ENCODE measurements around the gene OSBP2.

DNA sequence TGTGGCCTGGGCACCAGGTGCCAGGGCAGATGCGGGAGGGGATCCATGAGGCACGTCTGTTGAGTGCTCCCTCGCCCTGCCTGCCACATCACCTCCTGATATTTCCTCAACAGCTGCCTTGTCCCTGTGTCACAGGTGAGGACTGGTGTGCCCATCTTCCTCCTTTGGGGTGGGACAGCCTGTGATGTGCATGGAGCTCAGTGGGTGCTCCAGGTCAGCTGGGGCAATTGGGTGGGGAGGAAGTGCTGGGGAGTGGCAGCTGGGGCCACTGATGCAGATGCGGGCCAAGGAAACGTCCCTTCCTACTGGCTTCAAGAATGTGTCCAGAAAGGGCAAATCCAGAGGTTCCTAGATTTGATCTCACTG is 190.3 kb downstream of the OSBP2 start:
- TF ChIP-seq, protein P1, sequence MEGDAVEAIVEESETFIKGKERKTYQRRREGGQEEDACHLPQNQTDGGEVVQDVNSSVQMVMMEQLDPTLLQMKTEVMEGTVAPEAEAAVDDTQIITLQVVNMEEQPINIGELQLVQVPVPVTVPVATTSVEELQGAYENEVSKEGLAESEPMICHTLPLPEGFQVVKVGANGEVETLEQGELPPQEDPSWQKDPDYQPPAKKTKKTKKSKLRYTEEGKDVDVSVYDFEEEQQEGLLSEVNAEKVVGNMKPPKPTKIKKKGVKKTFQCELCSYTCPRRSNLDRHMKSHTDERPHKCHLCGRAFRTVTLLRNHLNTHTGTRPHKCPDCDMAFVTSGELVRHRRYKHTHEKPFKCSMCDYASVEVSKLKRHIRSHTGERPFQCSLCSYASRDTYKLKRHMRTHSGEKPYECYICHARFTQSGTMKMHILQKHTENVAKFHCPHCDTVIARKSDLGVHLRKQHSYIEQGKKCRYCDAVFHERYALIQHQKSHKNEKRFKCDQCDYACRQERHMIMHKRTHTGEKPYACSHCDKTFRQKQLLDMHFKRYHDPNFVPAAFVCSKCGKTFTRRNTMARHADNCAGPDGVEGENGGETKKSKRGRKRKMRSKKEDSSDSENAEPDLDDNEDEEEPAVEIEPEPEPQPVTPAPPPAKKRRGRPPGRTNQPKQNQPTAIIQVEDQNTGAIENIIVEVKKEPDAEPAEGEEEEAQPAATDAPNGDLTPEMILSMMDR (conservative IDR thresholded peaks at IDR 0.05; ENCODE audit: low read depth, low read length), result no peak
- TF ChIP-seq EZH2 (IDR thresholded peaks at IDR 0.05; ENCODE audit: low read length, unreplicated experiment), result no peak

Measured in PC-3 (cell line).